Transverse colon (tissue), 4 donors: ENCODE results near the gene SP110. TPM values are rescaled to one million over a fixed set of nuclear protein-coding genes. Genes with fewer than 3 reads are reported as not detected.

Source experiments
- DNase-seq: peaks from one replicate; pipeline ENCODE4 v3.0.0-alpha.2; 2019
- H3K27ac ChIP-seq, 4 donors: fragments of 200-600 bp; sonication (generic); 2 replicates each; pipeline ENCODE4 v1.5.1; 2016 to 2018; ENCODE audit warnings: inconsistent platforms in 4 of 4
- H3K27me3 ChIP-seq: fragments of 200-600 bp; sonication (generic); 2 replicates; pipeline ENCODE4 v1.5.1; 2017; ENCODE audit warnings: inconsistent platforms
- H3K36me3 ChIP-seq, 4 donors: fragments of 200-600 bp; sonication (generic); 2 replicates each; pipeline ENCODE4 v1.5.1; 2017 to 2019; ENCODE audit warnings: inconsistent platforms in 4 of 4
- H3K4me1 ChIP-seq, 4 donors: fragments of 200-600 bp; sonication (generic); 2 replicates each; pipeline ENCODE4 v1.5.1; 2017 to 2020; ENCODE audit warnings: inconsistent platforms in 4 of 4
- H3K4me3 ChIP-seq, 4 donors: fragments of 200-600 bp; sonication (generic); 1 replicate in 1 of 4; 2 replicates in 3 of 4; pipeline versions ENCODE4 v1.5.1 to v1.6.1; 2017 to 2019; ENCODE audit warnings: inconsistent platforms in 4 of 4
- H3K9me3 ChIP-seq, 2 donors: fragments of 200-600 bp; sonication (generic); 2 replicates each; pipeline ENCODE4 v1.5.1; 2017 to 2019; ENCODE audit warnings: inconsistent platforms in 2 of 2
- EP300 ChIP-seq: sonication (generic); formaldehyde crosslinking; IDR thresholded peaks from one replicate; pipeline ENCODE4 v1.6.1; 2017; ENCODE audit warnings: antibody characterized with exemption, low read depth
- POLR2A ChIP-seq: fragments of 450-650 bp; IDR thresholded peaks from one replicate; pipeline ENCODE4 v1.6.1; 2016; ENCODE audit warnings: antibody characterized with exemption, mild to moderate bottlenecking, moderate library complexity
- POLR2AphosphoS5 ChIP-seq, 3 donors: sonication (generic); formaldehyde crosslinking; IDR thresholded peaks; one replicate each; pipeline ENCODE4 v1.6.1; 2016; ENCODE audit warnings: antibody characterized with exemption in 3 of 3
- WGBS, 2 donors: methylation state at CpG; one replicate each; pipeline ENCODE4 v1.1.5; 2018; ENCODE audit warnings: low coverage in 1 of 2; 5-methylcytosine and 5-hydroxymethylcytosine counted together
- in situ Hi-C, 4 donors: fragments of 200-750 bp; cut with MboI; loops; one replicate each; pipeline versions ENCODE4 v1.15.0 to v1.15.1; 2017; ENCODE audit warnings: low sequenced_read_pairs in 3 of 4, low pct_ligation_motif_present in 1 of 4, low pct_unique_long_range_greater_than_20kb in 1 of 4
- intact Hi-C: fragments of 100-400 bp; cut with DNase I; formaldehyde crosslinking; loops from one replicate; pipeline ENCODE4 v1.15.1; 2023; ENCODE audit warnings: low total_unique reads
- total RNA-seq, 4 donors: library from RNA; depleted of rRNA; stranded (reverse); fragments of >200 nt; gene quantifications; one replicate each; pipeline ENCODE4 v1.1.0, GENCODE V29; 2016
- TF ChIP-seq, protein P1 (sequence below), 5 experiments: fragments of 200-600 bp in 3 of 5; fragments of 450-650 bp in 2 of 5; sonication (generic) in 3 of 5; IDR thresholded peaks; 1 replicate in 2 of 5; 2 replicates in 3 of 5; pipeline ENCODE4 v1.5.1; 2016 to 2017; ENCODE audit warnings: antibody characterized with exemption in 5 of 5, inconsistent platforms in 3 of 5, mild to moderate bottlenecking in 2 of 5, moderate library complexity in 1 of 5

SP110 gene
- total RNA-seq, 4 donors from 2014 or later: 15.0 to 38.4 (median 29.5) TPM

DNA sequence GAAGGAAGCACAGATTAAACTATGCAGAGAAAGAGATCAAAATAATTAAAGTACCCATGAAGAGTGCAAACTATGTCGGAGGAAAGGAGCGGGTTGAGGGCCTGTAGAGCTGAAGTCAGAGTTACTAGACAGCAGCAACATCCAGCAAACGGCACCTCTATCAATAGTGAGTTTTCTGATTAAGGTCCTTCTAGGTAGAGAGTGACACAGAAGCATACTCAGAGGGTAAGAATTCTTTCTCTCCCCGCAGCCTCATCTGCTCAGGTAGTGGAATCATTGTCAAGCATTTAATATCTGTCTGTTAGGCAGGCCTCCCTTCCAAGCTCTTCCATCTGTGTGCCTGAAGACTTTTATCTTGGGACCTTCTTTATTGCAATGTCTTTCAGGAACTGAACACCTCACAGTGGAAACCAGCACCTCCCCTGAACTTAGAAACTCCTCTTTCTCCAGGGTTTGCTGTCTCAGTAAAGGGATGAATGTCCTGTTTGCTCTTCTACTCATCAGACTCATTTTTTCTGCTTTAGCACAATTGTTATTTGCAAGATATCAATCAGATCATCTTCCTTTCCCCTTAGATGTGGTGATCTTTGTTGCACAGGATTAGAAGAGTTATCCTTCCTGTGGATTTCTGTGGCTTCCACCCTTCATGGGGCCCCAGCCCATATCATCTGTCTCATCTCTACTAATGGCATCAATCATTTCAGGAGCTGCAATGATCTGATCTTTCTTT, 34.5 kb upstream of the SP110 start:
- Histone ChIP-seq H3K4me1 (no peaks in the 10 kb centered on the region), H3K4me3 (no peak overlapping the region), H3K36me3 (no peaks in the 10 kb centered on the region), H3K27me3 (no peaks in the 10 kb centered on the region), H3K27ac (no peak overlapping the region), H3K9me3 (no peaks in the 10 kb centered on the region)
- DNase-seq: no peak
- in situ Hi-C loops: no loop called here
- no peak for TF ChIP-seq POLR2A
- TF ChIP-seq, protein P1, sequence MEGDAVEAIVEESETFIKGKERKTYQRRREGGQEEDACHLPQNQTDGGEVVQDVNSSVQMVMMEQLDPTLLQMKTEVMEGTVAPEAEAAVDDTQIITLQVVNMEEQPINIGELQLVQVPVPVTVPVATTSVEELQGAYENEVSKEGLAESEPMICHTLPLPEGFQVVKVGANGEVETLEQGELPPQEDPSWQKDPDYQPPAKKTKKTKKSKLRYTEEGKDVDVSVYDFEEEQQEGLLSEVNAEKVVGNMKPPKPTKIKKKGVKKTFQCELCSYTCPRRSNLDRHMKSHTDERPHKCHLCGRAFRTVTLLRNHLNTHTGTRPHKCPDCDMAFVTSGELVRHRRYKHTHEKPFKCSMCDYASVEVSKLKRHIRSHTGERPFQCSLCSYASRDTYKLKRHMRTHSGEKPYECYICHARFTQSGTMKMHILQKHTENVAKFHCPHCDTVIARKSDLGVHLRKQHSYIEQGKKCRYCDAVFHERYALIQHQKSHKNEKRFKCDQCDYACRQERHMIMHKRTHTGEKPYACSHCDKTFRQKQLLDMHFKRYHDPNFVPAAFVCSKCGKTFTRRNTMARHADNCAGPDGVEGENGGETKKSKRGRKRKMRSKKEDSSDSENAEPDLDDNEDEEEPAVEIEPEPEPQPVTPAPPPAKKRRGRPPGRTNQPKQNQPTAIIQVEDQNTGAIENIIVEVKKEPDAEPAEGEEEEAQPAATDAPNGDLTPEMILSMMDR (IDR thresholded peaks at IDR 0.05): no peak
- TF ChIP-seq POLR2AphosphoS5 (IDR thresholded peaks at IDR 0.05): no peak
- no peak for TF ChIP-seq EP300
- 90 to 91% methylated on average over 4 of the region's 4 CpGs for WGBS, 2 donors
- intact Hi-C loops: no loop called here

DNA sequence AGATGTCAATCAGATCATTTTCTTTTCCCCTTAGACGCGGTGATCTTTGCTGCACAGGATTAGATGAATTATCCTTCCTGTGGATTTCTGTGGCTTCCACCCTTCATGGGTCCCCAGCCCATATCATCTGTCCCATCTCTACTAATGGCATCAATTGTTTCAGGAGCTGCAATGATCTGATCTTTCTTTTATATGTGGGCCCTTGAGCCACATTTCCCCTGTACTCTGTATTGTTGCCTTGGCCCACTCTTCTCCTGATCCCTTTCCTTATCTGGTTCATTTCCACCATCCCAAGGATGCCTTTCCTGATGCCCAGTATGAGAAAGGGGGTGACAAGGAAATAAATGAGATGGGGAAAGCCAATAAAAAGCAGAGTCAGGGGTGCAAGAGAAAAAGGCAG, 30.4 kb upstream of the SP110 start:
- Histone ChIP-seq H3K4me1 (no peaks in the 10 kb centered on the region), H3K36me3 (no peaks in the 10 kb centered on the region), H3K27me3 (no peaks in the 10 kb centered on the region), H3K4me3 (no peak overlapping the region), H3K27ac (no peak overlapping the region), H3K9me3 (no peaks in the 10 kb centered on the region)
- intact Hi-C loops: no loop called here
- in situ Hi-C loops: no loop called here
- TF ChIP-seq, protein P1 (IDR thresholded peaks at IDR 0.05): no peak
- TF ChIP-seq POLR2A: no peak
- TF ChIP-seq EP300: no peak
- TF ChIP-seq POLR2AphosphoS5 (IDR thresholded peaks at IDR 0.05): no peak
- 85 to 94% methylated on average over 2 of the region's 2 CpGs for WGBS, 2 donors
- no peak for DNase-seq

DNA sequence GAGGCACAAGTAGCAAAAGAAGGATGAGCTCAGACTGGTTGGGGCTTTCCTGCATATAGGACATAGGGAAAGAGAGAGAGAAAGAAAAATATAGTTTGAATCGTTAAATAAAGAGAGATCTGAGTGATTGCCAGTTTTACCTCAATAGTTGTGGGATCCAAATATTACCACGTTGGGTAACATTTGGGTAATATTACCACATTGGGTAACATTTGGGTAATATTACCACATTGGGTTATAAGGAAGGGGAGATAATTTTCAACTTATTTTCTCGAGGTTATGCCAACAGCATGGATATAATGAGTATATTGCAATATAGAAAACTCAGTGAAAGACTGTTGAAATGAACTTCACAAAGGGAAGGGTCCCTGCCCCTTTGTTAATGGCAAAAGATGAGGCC, 26.4 kb upstream of the SP110 start:
- in situ Hi-C loops: no loop called here
- Histone ChIP-seq H3K4me3 (no peak overlapping the region), H3K27ac (no peak overlapping the region), H3K27me3 (peaks cover 3% of the 10 kb centered on the region), H3K9me3 (no peaks in the 10 kb centered on the region), H3K36me3 (no peaks in the 10 kb centered on the region), H3K4me1 (no peaks in the 10 kb centered on the region)
- TF ChIP-seq POLR2AphosphoS5 (IDR thresholded peaks at IDR 0.05) (no peak), EP300 (no peak), POLR2A (no peak)
- TF ChIP-seq, protein P1 (IDR thresholded peaks at IDR 0.05): no peak
- 45 to 74% methylated on average over 3 of the region's 3 CpGs for WGBS, 2 donors
- no peak for DNase-seq
- intact Hi-C loops: no loop called here

DNA sequence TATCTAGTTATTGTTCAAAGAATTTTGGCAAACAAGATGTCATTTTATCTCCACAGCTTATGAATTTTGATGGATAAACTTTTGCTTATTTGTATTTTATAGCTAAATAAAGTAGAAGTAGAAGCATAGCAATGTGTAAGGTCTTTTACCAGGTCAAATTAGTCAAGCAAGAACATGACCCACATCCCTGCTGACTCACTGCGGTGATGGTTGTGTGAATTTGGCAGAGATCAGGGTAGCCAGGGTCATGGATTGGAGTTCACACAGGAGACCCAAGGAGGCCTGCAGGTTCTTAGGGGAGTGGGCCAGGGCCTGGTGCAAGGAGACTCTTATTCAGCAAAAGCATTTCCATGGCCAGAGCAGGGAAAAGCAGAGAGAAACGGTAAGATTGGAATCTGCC, 24.4 kb upstream of the SP110 start:
- no peak for DNase-seq

More for the DNA sequence above, 24.4 kb upstream of the SP110 start:
- intact Hi-C loops: no loop called here
- in situ Hi-C loops: no loop called here
- H3K27me3 ChIP-seq: peaks cover 3% of the 10 kb centered on the region
- no peak overlapping the region for H3K4me3 ChIP-seq
- WGBS, 2 donors: 70 to 94% methylated on average over 2 of the region's 2 CpGs
- no peaks in the 10 kb centered on the region for H3K36me3 ChIP-seq
- TF ChIP-seq POLR2AphosphoS5 (IDR thresholded peaks at IDR 0.05) (no peak), POLR2A (no peak), EP300 (no peak)
- TF ChIP-seq, protein P1 (IDR thresholded peaks at IDR 0.05): no peak
- no peaks in the 10 kb centered on the region for H3K4me1 ChIP-seq
- no peak overlapping the region for H3K27ac ChIP-seq
- H3K9me3 ChIP-seq: no peaks in the 10 kb centered on the region
